Measurements from ENCODE around the gene NKAIN2.

NKAIN2 gene

GRCh38 chr6:124765280-124765679 lies 961.6 kb downstream of the NKAIN2 start:
- H3K4me3 ChIP-seq (ENCODE audit: low read length): no peak overlapping the region
- TF ChIP-seq, protein P1, sequence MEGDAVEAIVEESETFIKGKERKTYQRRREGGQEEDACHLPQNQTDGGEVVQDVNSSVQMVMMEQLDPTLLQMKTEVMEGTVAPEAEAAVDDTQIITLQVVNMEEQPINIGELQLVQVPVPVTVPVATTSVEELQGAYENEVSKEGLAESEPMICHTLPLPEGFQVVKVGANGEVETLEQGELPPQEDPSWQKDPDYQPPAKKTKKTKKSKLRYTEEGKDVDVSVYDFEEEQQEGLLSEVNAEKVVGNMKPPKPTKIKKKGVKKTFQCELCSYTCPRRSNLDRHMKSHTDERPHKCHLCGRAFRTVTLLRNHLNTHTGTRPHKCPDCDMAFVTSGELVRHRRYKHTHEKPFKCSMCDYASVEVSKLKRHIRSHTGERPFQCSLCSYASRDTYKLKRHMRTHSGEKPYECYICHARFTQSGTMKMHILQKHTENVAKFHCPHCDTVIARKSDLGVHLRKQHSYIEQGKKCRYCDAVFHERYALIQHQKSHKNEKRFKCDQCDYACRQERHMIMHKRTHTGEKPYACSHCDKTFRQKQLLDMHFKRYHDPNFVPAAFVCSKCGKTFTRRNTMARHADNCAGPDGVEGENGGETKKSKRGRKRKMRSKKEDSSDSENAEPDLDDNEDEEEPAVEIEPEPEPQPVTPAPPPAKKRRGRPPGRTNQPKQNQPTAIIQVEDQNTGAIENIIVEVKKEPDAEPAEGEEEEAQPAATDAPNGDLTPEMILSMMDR (conservative IDR thresholded peaks at IDR 0.05; ENCODE audit: low read length): no peak
- no peak for DNase-seq (ENCODE audit: low read depth)

GRCh38 chr6:124768224-124768623 lies 964.6 kb downstream of the NKAIN2 start:
- no peak overlapping the region for H3K4me3 ChIP-seq (ENCODE audit: low read length)
- DNase-seq (ENCODE audit: low read depth): no peak
- TF ChIP-seq, protein P1 (conservative IDR thresholded peaks at IDR 0.05; ENCODE audit: low read length): no peak

- TF ChIP-seq, protein P1 (conservative IDR thresholded peaks at IDR 0.05; ENCODE audit: low read length): no peak
- DNase-seq (ENCODE audit: low read depth): no peak
Measured at GRCh38 chr6:124769811-124770544, 966.3 kb downstream of the NKAIN2 start.

GRCh38 chr6:124770784-124771183 lies 967.1 kb downstream of the NKAIN2 start:
- TF ChIP-seq, protein P1 (conservative IDR thresholded peaks at IDR 0.05; ENCODE audit: low read length): no peak

More at GRCh38 chr6:124769811-124770544, 966.3 kb downstream of the NKAIN2 start:
- H3K4me3 ChIP-seq (ENCODE audit: low read length): no peak overlapping the region

GRCh38 chr6:124772733-124773319 lies 969.2 kb downstream of the NKAIN2 start:
- TF ChIP-seq, protein P1 (conservative IDR thresholded peaks at IDR 0.05; ENCODE audit: low read length): no peak
- DNase-seq (ENCODE audit: low read depth): no peak
- H3K4me3 ChIP-seq (ENCODE audit: low read length): no peak overlapping the region

More at GRCh38 chr6:124770784-124771183, 967.1 kb downstream of the NKAIN2 start:
- no peak for DNase-seq (ENCODE audit: low read depth)
- H3K4me3 ChIP-seq (ENCODE audit: low read length): no peak overlapping the region

DNA sequence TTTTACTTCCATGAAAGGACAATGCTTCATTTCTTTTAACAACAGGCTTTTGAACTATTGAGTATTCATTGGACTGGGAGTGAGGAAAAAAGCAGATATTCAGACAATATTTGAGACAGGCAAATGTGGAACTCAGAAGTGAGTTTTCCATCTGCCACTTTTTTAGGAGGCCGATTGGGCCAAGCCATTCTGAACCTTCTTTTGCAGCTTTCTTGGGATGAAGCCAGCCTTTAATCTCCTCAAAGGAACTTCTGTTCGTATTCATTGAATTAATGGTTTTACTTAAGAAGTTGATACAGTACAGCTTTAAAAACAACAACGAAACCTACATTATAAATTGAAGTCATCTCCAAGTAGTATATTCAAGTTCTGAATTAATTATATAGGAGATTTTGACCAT lies 971.5 kb downstream of the NKAIN2 start:
- TF ChIP-seq, protein P1 (conservative IDR thresholded peaks at IDR 0.05; ENCODE audit: low read length): no peak
- DNase-seq (ENCODE audit: low read depth): no peak
- no peak overlapping the region for H3K4me3 ChIP-seq (ENCODE audit: low read length)

DNA sequence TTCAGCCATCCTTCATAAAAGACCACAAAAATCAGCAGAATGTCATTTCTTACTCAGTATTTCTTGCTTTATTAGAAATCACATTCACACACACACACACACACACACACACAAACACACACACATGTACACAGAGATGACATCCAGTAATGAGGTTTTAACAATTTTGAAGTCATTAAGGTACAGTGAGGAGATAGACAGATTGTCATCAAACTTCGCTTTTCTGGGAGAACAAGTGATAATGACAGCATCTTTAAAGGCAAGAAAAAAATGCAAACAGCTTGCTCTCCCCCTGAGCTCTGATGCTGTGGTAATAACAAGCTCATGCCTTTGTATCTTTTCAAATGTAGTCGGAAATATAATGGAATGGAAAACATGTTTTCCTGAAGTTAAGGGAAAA lies 974.2 kb downstream of the NKAIN2 start:
- H3K4me3 ChIP-seq (ENCODE audit: low read length): no peak overlapping the region
- no peak for DNase-seq (ENCODE audit: low read depth)
- TF ChIP-seq, protein P1 (conservative IDR thresholded peaks at IDR 0.05; ENCODE audit: low read length): no peak

Measured in AG10803 (cell line).